ENCODE measurements around the gene RGS10. TPM values are rescaled to one million over a fixed set of nuclear protein-coding genes. Genes with fewer than 3 reads are reported as not detected.

The RGS10 gene
- total RNA-seq, 1 experiment from 2014 or later, result 16.6 TPM

DNA sequence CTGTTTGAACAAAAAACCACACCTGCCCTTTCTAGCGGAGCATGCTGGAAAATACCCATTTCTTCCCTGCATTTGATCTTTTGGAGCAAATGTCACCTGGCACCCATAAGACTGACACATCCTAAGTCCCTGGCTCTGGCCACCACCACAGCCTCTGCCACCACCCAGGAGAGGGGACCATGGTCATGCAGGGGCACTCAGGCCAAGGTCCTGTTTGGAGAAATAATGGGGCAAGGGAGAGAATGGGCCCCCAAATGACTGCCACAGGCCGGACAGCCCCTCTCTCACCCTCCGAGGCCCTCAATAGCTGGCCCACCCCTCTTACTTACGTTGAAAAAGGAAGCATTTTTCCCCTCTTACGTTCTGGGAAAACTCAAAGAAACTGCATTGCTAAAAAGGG, 35.4 kb downstream of the RGS10 start:
- H3K36me3 ChIP-seq (ENCODE audit: insufficient read depth, low read length, poor library complexity, severe bottlenecking), result no peaks in the 10 kb centered on the region
- ChIA-PET CTCF (no interaction called here), POLR2A (ENCODE audit: low non-redundant PET) (no interaction called here)
- no peaks in the 10 kb centered on the region for H3K9me3 ChIP-seq (ENCODE audit: low read depth, low read length, poor library complexity, severe bottlenecking)
- no TSS peak for BruUV-seq (replicated peaks)
- no peak overlapping the region for H3K4me3 ChIP-seq (ENCODE audit: low read depth, low read length, poor library complexity, severe bottlenecking)
- TF ChIP-seq, protein P1, sequence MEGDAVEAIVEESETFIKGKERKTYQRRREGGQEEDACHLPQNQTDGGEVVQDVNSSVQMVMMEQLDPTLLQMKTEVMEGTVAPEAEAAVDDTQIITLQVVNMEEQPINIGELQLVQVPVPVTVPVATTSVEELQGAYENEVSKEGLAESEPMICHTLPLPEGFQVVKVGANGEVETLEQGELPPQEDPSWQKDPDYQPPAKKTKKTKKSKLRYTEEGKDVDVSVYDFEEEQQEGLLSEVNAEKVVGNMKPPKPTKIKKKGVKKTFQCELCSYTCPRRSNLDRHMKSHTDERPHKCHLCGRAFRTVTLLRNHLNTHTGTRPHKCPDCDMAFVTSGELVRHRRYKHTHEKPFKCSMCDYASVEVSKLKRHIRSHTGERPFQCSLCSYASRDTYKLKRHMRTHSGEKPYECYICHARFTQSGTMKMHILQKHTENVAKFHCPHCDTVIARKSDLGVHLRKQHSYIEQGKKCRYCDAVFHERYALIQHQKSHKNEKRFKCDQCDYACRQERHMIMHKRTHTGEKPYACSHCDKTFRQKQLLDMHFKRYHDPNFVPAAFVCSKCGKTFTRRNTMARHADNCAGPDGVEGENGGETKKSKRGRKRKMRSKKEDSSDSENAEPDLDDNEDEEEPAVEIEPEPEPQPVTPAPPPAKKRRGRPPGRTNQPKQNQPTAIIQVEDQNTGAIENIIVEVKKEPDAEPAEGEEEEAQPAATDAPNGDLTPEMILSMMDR (conservative IDR thresholded peaks at IDR 0.05; ENCODE audit: low read depth, low read length), result no peak
- no peak for TF ChIP-seq EZH2 (IDR thresholded peaks at IDR 0.05; ENCODE audit: borderline replicate concordance, low read depth, low read length, poor library complexity, severe bottlenecking)
- no peak for DNase-seq (ENCODE audit: low spot score)
- H3K4me1 ChIP-seq (ENCODE audit: insufficient read depth, low read length, poor library complexity, severe bottlenecking), result no peaks in the 10 kb centered on the region
- no peak overlapping the region for H3K27ac ChIP-seq (ENCODE audit: low read depth, low read length, poor library complexity, severe bottlenecking)
- intact Hi-C loops (cut with micrococcal nuclease; ENCODE audit: unreplicated experiment), result no loop called here
- no peaks in the 10 kb centered on the region for H3K27me3 ChIP-seq (replicated peaks; ENCODE audit: insufficient read depth, low read depth, low read length, poor library complexity)

DNA sequence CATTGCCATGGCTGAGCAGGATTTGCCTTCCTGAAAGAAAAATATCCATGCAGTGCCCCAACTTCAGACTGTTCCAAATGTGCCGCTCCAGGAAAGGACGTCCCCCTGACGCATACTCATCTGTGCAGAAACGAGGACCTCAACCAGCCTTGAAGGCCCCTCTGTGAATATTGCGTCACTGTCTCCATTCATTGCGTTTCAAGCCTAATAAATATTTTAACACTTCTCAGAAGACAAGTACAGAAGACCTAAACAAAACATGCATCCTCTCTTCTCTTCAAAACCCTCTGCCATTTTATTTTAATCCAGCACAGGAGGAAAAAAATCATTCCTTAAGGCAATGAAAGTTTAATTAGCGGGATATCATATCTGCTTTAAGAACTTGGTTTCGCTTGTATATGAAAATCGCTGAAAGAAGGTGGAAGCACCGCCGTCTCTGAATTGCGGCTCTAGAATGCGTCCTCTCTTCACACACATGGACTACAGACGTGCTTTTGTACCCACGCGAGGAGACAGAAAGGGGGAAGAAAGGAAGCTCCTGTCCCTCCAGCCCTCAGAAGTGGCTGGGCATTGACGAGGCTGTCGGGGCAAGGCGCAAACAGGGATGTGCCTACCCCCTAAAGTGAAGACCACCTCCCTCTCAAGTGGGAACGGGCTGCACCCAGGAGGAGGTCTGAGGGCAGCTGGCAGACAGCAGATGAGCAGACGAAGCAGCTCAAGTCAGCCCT, 36.8 kb downstream of the RGS10 start:
- Histone ChIP-seq H3K27me3 (replicated peaks; ENCODE audit: insufficient read depth, low read depth, low read length, poor library complexity) (no peaks in the 10 kb centered on the region), H3K27ac (ENCODE audit: low read depth, low read length, poor library complexity, severe bottlenecking) (no peak overlapping the region), H3K36me3 (ENCODE audit: insufficient read depth, low read length, poor library complexity, severe bottlenecking) (no peaks in the 10 kb centered on the region), H3K4me3 (ENCODE audit: low read depth, low read length, poor library complexity, severe bottlenecking) (no peak overlapping the region), H3K4me1 (ENCODE audit: insufficient read depth, low read length, poor library complexity, severe bottlenecking) (peaks cover under 1% of the 10 kb centered on the region), H3K9me3 (ENCODE audit: low read depth, low read length, poor library complexity, severe bottlenecking) (no peaks in the 10 kb centered on the region)
- TF ChIP-seq EZH2 (IDR thresholded peaks at IDR 0.05; ENCODE audit: borderline replicate concordance, low read depth, low read length, poor library complexity, severe bottlenecking), result no peak
- TF ChIP-seq, protein P1 (conservative IDR thresholded peaks at IDR 0.05; ENCODE audit: low read depth, low read length), result no peak
- intact Hi-C loops (cut with micrococcal nuclease; ENCODE audit: unreplicated experiment), result no loop called here
- ChIA-PET CTCF (no interaction called here), POLR2A (ENCODE audit: low non-redundant PET) (no interaction called here)
- DNase-seq (ENCODE audit: low spot score), result no peak
- BruUV-seq (replicated peaks), result no TSS peak

DNA sequence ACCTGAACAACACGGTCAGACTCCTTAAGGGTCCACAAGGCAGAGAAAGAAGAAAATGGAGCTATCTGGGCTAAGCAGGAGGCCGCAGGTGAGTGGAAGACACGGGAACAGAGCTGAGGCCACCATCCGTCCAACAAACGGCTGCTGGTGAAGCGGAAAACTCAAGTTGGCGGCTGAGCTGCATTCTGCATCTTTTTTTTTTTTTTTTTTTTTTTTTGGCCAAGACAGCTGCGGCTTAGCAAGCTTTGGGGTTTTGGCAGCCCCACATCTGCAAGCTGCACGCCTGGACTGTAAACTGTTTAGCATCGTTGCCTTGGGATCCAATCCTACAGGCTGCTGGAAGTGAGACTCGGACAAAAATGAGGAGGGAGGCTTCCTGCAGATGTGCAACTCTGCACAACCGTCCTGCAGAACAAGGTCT, 37.4 kb downstream of the RGS10 start:
- no peak overlapping the region for H3K4me3 ChIP-seq (ENCODE audit: low read depth, low read length, poor library complexity, severe bottlenecking)
- intact Hi-C loops (cut with micrococcal nuclease; ENCODE audit: unreplicated experiment), result no loop called here
- no peaks in the 10 kb centered on the region for H3K36me3 ChIP-seq (ENCODE audit: insufficient read depth, low read length, poor library complexity, severe bottlenecking)
- DNase-seq (ENCODE audit: low spot score), result no peak
- H3K4me1 ChIP-seq (ENCODE audit: insufficient read depth, low read length, poor library complexity, severe bottlenecking), result peaks cover 7% of the 10 kb centered on the region
- CTCF ChIA-PET, result no interaction called here
- TF ChIP-seq EZH2 (IDR thresholded peaks at IDR 0.05; ENCODE audit: borderline replicate concordance, low read depth, low read length, poor library complexity, severe bottlenecking), result no peak
- TF ChIP-seq, protein P1 (conservative IDR thresholded peaks at IDR 0.05; ENCODE audit: low read depth, low read length), result no peak
- POLR2A ChIA-PET (ENCODE audit: low non-redundant PET), result no interaction called here
- BruUV-seq (replicated peaks), result no TSS peak
- no peaks in the 10 kb centered on the region for H3K27me3 ChIP-seq (replicated peaks; ENCODE audit: insufficient read depth, low read depth, low read length, poor library complexity)
- no peaks in the 10 kb centered on the region for H3K9me3 ChIP-seq (ENCODE audit: low read depth, low read length, poor library complexity, severe bottlenecking)
- H3K27ac ChIP-seq (ENCODE audit: low read depth, low read length, poor library complexity, severe bottlenecking), result no peak overlapping the region
